WTC11 (cell line): ENCODE measurements around the gene DCUN1D3. TPM values are rescaled to one million over a fixed set of nuclear protein-coding genes. Genes with fewer than 3 reads are reported as not detected.

ENCODE experiments used
- ATAC-seq: fragments of 200-7000 bp; cut with Tn5 transposase; 2 replicates; pipeline ENCODE4 v1.10.0; 2021; ENCODE audit warnings: mild to moderate bottlenecking, moderate library complexity
- CTCF ChIA-PET: fragments of 300-600 bp; sonication (Branson Sonifier 250); formaldehyde crosslinking; loops from one replicate; lab custom pipeline; 2021; ENCODE audit warnings: antibody characterized with exemption; lab: Charles Lee
- POLR2A ChIA-PET: fragments of 350-600 bp; sonication (Branson Sonifier 250); formaldehyde crosslinking; loops from one replicate; lab custom pipeline; 2021; ENCODE audit warnings: antibody characterized with exemption; lab: Charles Lee
- DNase-seq: peaks from one replicate; pipeline ENCODE4 v3.0.0; 2021; ENCODE audit warnings: low spot score
- H3K27ac Mint-ChIP-seq: 2 replicates; pipeline ENCODE4 v1.8.0; 2021; ENCODE audit warnings: mixed read lengths
- H3K27me3 Mint-ChIP-seq: 2 replicates; pipeline ENCODE4 v1.8.0; 2021; ENCODE audit warnings: low read depth, mild to moderate bottlenecking, moderate library complexity, mixed read lengths
- H3K36me3 Mint-ChIP-seq: 2 replicates; pipeline ENCODE4 v1.8.0; 2021; ENCODE audit warnings: mixed read lengths
- H3K4me1 Mint-ChIP-seq: 2 replicates; pipeline ENCODE4 v1.8.0; 2022; ENCODE audit warnings: mixed read lengths
- H3K4me3 Mint-ChIP-seq: 2 replicates; pipeline ENCODE4 v1.8.0; 2021; ENCODE audit warnings: mild to moderate bottlenecking, moderate library complexity, mixed read lengths
- H3K9me3 Mint-ChIP-seq: 2 replicates; pipeline ENCODE4 v1.8.0; 2021; ENCODE audit warnings: mixed read lengths
- ATF1 ChIP-seq: sonication (generic); formaldehyde crosslinking; IDR thresholded peaks from 2 replicates; pipeline ENCODE4 v1.8.1; 2023; ENCODE audit warnings: mild to moderate bottlenecking, moderate library complexity, missing genetic modification reagents
- ATF2 ChIP-seq: sonication (generic); formaldehyde crosslinking; IDR thresholded peaks from 2 replicates; pipeline ENCODE4 v1.8.1; 2022; ENCODE audit warnings: low read depth, missing genetic modification reagents, borderline replicate concordance
- CDX4 ChIP-seq: fragments of 250-450 bp; sonication (Bioruptor Pico); IDR thresholded peaks from 2 replicates; pipeline ENCODE4 v1.9.0; 2021; ENCODE audit warnings: moderate library complexity, mild to moderate bottlenecking, inconsistent platforms, borderline replicate concordance
- CREB1 ChIP-seq: sonication (generic); formaldehyde crosslinking; IDR thresholded peaks from 2 replicates; pipeline ENCODE4 v1.8.0; 2023; ENCODE audit warnings: mild to moderate bottlenecking, missing genetic modification reagents
- CREM ChIP-seq: sonication (generic); formaldehyde crosslinking; IDR thresholded peaks from 2 replicates; pipeline ENCODE4 v1.8.1; 2022; ENCODE audit warnings: mild to moderate bottlenecking, missing genetic modification reagents, moderate library complexity
- CTCF ChIP-seq: fragments of 200-600 bp; IDR thresholded peaks from 2 replicates; pipeline ENCODE4 v1.8.0; 2022; ENCODE audit warnings: antibody characterized with exemption
- EMX1 ChIP-seq: fragments of 250-450 bp; sonication (Bioruptor Pico); IDR thresholded peaks from 2 replicates; pipeline ENCODE4 v1.8.0; 2021; ENCODE audit warnings: mild to moderate bottlenecking
- FOXK1 ChIP-seq: sonication (generic); formaldehyde crosslinking; IDR thresholded peaks from 2 replicates; pipeline ENCODE4 v1.8.0; 2022; ENCODE audit warnings: mild to moderate bottlenecking, moderate library complexity, missing genetic modification reagents
- FOXP4 ChIP-seq: sonication (generic); formaldehyde crosslinking; IDR thresholded peaks from 2 replicates; pipeline ENCODE4 v1.8.0; 2022; ENCODE audit warnings: mild to moderate bottlenecking, missing genetic modification reagents
- HMGXB4 ChIP-seq: sonication (generic); formaldehyde crosslinking; IDR thresholded peaks from 2 replicates; pipeline ENCODE4 v1.8.1; 2023; ENCODE audit warnings: mild to moderate bottlenecking, moderate library complexity, missing genetic modification reagents
- IRF2 ChIP-seq: sonication (generic); formaldehyde crosslinking; IDR thresholded peaks from 2 replicates; pipeline ENCODE4 v1.8.0; 2022; ENCODE audit warnings: low read depth, missing genetic modification reagents, borderline replicate concordance
- MAX ChIP-seq: sonication (generic); formaldehyde crosslinking; IDR thresholded peaks from 2 replicates; pipeline ENCODE4 v1.8.0; 2022; ENCODE audit warnings: mild to moderate bottlenecking, missing genetic modification reagents
- NFE2L1 ChIP-seq: sonication (generic); formaldehyde crosslinking; IDR thresholded peaks from 2 replicates; pipeline ENCODE4 v1.8.1; 2023; ENCODE audit warnings: missing genetic modification reagents
- PREB ChIP-seq: sonication (generic); formaldehyde crosslinking; IDR thresholded peaks from 2 replicates; pipeline ENCODE4 v1.8.1; 2022; ENCODE audit warnings: mild to moderate bottlenecking, missing genetic modification reagents, moderate library complexity, borderline replicate concordance
- SMAD4 ChIP-seq: sonication (generic); formaldehyde crosslinking; IDR thresholded peaks from 2 replicates; pipeline ENCODE4 v1.8.0; 2022; ENCODE audit warnings: mild to moderate bottlenecking, missing genetic modification reagents
- SOX15 ChIP-seq: fragments of 250-450 bp; sonication (Bioruptor Pico); IDR thresholded peaks from 2 replicates; pipeline ENCODE4 v1.9.0; 2021; ENCODE audit warnings: mild to moderate bottlenecking
- ZBTB43 ChIP-seq: sonication (generic); formaldehyde crosslinking; IDR thresholded peaks from 2 replicates; pipeline ENCODE4 v1.8.1; 2023; ENCODE audit warnings: mild to moderate bottlenecking, missing genetic modification reagents
- ZNF138 ChIP-seq: sonication (generic); formaldehyde crosslinking; conservative IDR thresholded peaks from 2 replicates; pipeline ENCODE4 v1.8.1; 2022; ENCODE audit warnings: mild to moderate bottlenecking, moderate library complexity, missing genetic modification reagents
- ZNF263 ChIP-seq: sonication (generic); formaldehyde crosslinking; IDR thresholded peaks from 2 replicates; pipeline ENCODE4 v1.8.1; 2022; ENCODE audit warnings: low read depth, mild to moderate bottlenecking, moderate library complexity, missing genetic modification reagents
- ZNF317 ChIP-seq: sonication (generic); formaldehyde crosslinking; IDR thresholded peaks from 2 replicates; pipeline ENCODE4 v1.8.1; 2023; ENCODE audit warnings: low read depth, mild to moderate bottlenecking, moderate library complexity, missing genetic modification reagents, borderline replicate concordance
- ZNF423 ChIP-seq: fragments of 250-450 bp; sonication (Bioruptor Pico); IDR thresholded peaks from 2 replicates; pipeline ENCODE4 v2.1.2; 2022; ENCODE audit warnings: mild to moderate bottlenecking, moderate library complexity
- total RNA-seq: library from RNA; stranded (reverse); gene quantifications from 3 replicates; pipeline ENCODE4 v1.2.3, GENCODE V29; 2021

Gene DCUN1D3
- total RNA-seq, 1 experiment from 2014 or later: 14.7 TPM

GRCh38 chr16:20925751-20926150 is 25.6 kb upstream of the DCUN1D3 start:
- ChIA-PET POLR2A (no interaction called here), CTCF (no interaction called here)
- Mint-ChIP-seq H3K27me3 (no peaks in the 10 kb centered on the region), H3K4me3 (no peak overlapping the region), H3K27ac (no peak overlapping the region; the same call in 1 of the 2 replicates), H3K9me3 (no peaks in the 10 kb centered on the region), H3K4me1 (no peaks in the 10 kb centered on the region), H3K36me3 (no peaks in the 10 kb centered on the region)
- ATAC-seq (no peak), DNase-seq (no peak)
- no peak for TF ChIP-seq EMX1 (CRISPR knock-in tag)
- no peak for TF ChIP-seq FOXP4 (CRISPR knock-in tag)
- TF ChIP-seq FOXK1: no peak
- no peak for TF ChIP-seq ATF2 (CRISPR knock-in tag)
- no peak for TF ChIP-seq CDX4 (CRISPR knock-in tag)
- TF ChIP-seq CREM (CRISPR knock-in tag): no peak
- no peak for TF ChIP-seq CTCF
- TF ChIP-seq SOX15 (CRISPR knock-in tag): no peak
- TF ChIP-seq ZNF138 (CRISPR knock-in tag): no peak
- no peak for TF ChIP-seq NFE2L1 (CRISPR knock-in tag)
- TF ChIP-seq ZNF423: no peak
- no peak for TF ChIP-seq PREB (CRISPR knock-in tag)
- no peak for TF ChIP-seq ZNF317 (CRISPR knock-in tag)
- no peak for TF ChIP-seq CREB1
- no peak for TF ChIP-seq SMAD4 (CRISPR knock-in tag)
- TF ChIP-seq MAX: no peak

- Mint-ChIP-seq H3K4me1 (peaks cover 5% of the 10 kb centered on the region), H3K9me3 (no peaks in the 10 kb centered on the region), H3K4me3 (no peak overlapping the region), H3K27me3 (no peaks in the 10 kb centered on the region), H3K36me3 (no peaks in the 10 kb centered on the region), H3K27ac (no peak overlapping the region)
- no peak for DNase-seq
- POLR2A ChIA-PET: no interaction called here
- no peak for ATAC-seq
- TF ChIP-seq IRF2 (CRISPR knock-in tag) (no peak), HMGXB4 (CRISPR knock-in tag) (no peak), ZBTB43 (CRISPR knock-in tag) (no peak), ATF1 (no peak), ZNF263 (no peak)
- CTCF ChIA-PET: no interaction called here
Observed at GRCh38 chr16:20923876-20924275, 23.7 kb upstream of the DCUN1D3 start.
